ENCODE results near the gene USP22. TPM values are rescaled to one million over a fixed set of nuclear protein-coding genes. Genes with fewer than 3 reads are reported as not detected.

USP22 gene
- total RNA-seq, 1 donor from 2014 or later: 378 TPM

- DNase-seq (ENCODE audit: low spot score in 2 of 2): no peak
- FAIRE-seq: no peak
These were observed 17.4 kb downstream of the USP22 start for GRCh38 chr17:21025451-21025850.

GRCh38 chr17:21024024-21024423 lies 18.8 kb downstream of the USP22 start:
- FAIRE-seq (no peak), DNase-seq (ENCODE audit: low spot score in 2 of 2) (no peak)

GRCh38 chr17:21021208-21021803 lies 21.5 kb downstream of the USP22 start:
- DNase-seq (ENCODE audit: low spot score in 2 of 2): no peak
- no peak for FAIRE-seq

GRCh38 chr17:21020622-21021021 lies 22.2 kb downstream of the USP22 start:
- DNase-seq (ENCODE audit: low spot score in 2 of 2) (no peak), FAIRE-seq (no peak)

- DNase-seq (ENCODE audit: low spot score in 2 of 2): no peak
- FAIRE-seq: peak; percentile 48
These were observed 22.7 kb downstream of the USP22 start for GRCh38 chr17:21019976-21020586.

GRCh38 chr17:21018894-21019293 lies 23.9 kb downstream of the USP22 start:
- DNase-seq (ENCODE audit: low spot score in 2 of 2) (no peak), FAIRE-seq (no peak)

GRCh38 chr17:21017861-21018260 lies 24.9 kb downstream of the USP22 start:
- no peak for FAIRE-seq
- DNase-seq (ENCODE audit: low spot score in 2 of 2): no peak

GRCh38 chr17:21017256-21017655 lies 25.6 kb downstream of the USP22 start:
- no peak for DNase-seq (ENCODE audit: low spot score in 2 of 2)

GRCh38 chr17:21016826-21017225 lies 26.0 kb downstream of the USP22 start:
- DNase-seq (ENCODE audit: low spot score in 2 of 2): no peak
- FAIRE-seq: no peak

More at GRCh38 chr17:21017256-21017655, 25.6 kb downstream of the USP22 start:
- FAIRE-seq: no peak

- DNase-seq (ENCODE audit: low spot score in 2 of 2) (no peak), FAIRE-seq (no peak)
These were observed 27.2 kb downstream of the USP22 start for GRCh38 chr17:21015564-21015963.

- FAIRE-seq (no peak), DNase-seq (ENCODE audit: low spot score in 2 of 2) (no peak)
These were observed 28.3 kb downstream of the USP22 start for GRCh38 chr17:21014498-21014897.

- DNase-seq (ENCODE audit: low spot score in 2 of 2) (no peak), FAIRE-seq (no peak)
These were observed 28.8 kb downstream of the USP22 start for GRCh38 chr17:21013983-21014382.

- FAIRE-seq: no peak
These were observed 30.1 kb downstream of the USP22 start for GRCh38 chr17:21012736-21013135.

GRCh38 chr17:21010705-21011596 lies 31.9 kb downstream of the USP22 start:
- FAIRE-seq (no peak), DNase-seq (ENCODE audit: low spot score in 2 of 2) (no peak)

More at GRCh38 chr17:21012736-21013135, 30.1 kb downstream of the USP22 start:
- DNase-seq (ENCODE audit: low spot score in 2 of 2): no peak

GRCh38 chr17:21008992-21009671 lies 33.7 kb downstream of the USP22 start:
- DNase-seq (ENCODE audit: low spot score in 2 of 2) (no peak), FAIRE-seq (no peak)

- no peak for FAIRE-seq
- no peak for DNase-seq (ENCODE audit: low spot score in 2 of 2)
These were observed 34.5 kb downstream of the USP22 start for GRCh38 chr17:21008160-21008915.

- FAIRE-seq: no peak
- DNase-seq (ENCODE audit: low spot score in 2 of 2): no peak
These were observed 35.2 kb downstream of the USP22 start for GRCh38 chr17:21007646-21008045.

- FAIRE-seq (no peak), DNase-seq (ENCODE audit: low spot score in 2 of 2) (no peak)
These were observed 37.0 kb downstream of the USP22 start for GRCh38 chr17:21005803-21006202.

- FAIRE-seq: no peak
- DNase-seq (ENCODE audit: low spot score in 2 of 2): no peak
These were observed 37.4 kb downstream of the USP22 start for GRCh38 chr17:21005367-21005766.
